IPS DF 4.7 (cell line): ENCODE results near the gene EPHB1.

Source experiments
- DNase-seq: peaks from one replicate; pipeline ENCODE4 v3.0.0-alpha.2; 2013; ENCODE audit warnings: low spot score; ENCODE audit errors: extremely low read depth

Gene EPHB1

DNA sequence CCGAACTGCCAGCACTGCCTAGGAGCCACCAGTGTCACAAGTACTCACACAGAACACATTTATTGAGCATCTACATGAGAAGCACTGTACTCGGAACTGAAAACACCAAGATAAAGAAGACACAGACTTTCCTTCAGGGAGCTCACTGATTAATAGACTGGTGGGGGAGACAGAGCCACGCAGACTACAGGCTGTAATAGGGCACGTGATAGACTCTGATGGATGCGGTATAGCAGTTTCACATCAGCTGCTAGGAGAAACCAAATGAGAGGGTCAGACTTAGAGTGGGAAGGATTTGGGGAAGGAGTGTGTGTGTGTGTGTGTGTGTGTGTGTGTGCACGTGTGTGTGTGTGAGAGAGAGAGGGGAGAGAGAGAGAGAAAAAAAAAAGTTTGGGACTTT is 12.1 kb downstream of the EPHB1 start:
- DNase-seq = no peak

DNA sequence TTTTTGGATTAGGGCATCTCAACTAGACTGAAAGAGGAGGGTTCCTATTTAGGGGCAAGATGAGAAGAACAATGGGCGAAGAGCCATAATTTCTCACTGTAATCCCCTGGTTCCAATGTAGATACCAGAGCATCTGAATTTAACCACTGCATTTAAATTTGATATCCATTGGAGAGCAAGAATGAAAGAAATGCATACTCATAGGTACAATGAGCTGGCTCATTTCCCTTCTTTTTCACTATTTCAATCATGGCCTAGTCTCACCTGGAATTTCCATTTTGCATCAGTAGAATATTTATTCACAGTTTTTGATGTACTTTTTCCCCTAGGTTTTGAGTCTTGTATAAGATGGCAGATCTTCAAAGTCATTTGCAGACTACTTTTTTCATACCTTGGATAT is 13.8 kb downstream of the EPHB1 start:
- DNase-seq = no peak

DNA sequence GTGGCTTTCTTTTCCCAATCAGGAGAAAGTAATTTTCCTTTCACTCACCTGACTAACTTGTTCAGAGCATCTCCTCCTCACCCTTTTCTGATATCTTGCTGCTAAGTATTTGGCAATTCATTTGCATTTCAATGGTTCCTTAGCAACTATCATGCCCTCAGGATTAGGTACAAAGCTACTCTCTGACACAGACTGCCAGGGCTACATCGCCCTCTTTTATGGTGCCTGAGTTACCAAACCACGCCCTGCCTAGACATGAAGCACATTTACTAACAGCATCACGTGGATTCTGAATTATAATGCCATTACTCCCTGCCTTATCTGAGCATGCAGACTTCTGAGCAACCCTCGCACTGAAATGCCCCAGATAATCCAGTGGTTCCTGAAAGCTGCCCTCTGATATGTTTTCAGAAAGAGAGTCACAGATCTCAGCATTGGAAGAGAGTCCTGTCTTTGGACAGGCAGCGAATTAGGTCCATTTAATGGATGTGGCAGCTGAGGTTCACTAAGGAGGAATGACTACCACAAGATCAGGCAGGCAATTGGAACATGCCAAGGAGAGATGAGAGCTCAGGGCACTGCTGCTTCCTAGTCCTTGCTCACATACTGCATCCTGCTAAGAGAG is 14.5 kb downstream of the EPHB1 start:
- DNase-seq = no peak

DNA sequence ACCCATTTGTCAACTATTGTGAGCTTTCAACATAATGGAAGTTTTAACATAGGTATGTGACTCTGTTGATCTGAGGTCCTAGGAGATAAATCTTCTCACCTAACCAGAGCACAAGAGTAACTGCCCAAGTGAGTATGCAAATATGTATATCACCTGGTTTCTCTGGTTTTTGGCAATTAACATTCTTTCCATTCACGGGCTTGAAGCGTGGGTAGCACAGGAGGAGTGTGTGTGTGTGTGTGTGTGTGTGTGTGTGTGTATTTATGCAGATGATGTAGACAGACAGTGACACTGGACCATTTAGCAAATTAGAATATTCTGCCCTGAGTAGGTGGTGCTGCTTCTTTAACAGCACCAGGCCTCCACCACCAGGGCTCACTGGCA is 15.0 kb downstream of the EPHB1 start:
- DNase-seq = no peak

DNA sequence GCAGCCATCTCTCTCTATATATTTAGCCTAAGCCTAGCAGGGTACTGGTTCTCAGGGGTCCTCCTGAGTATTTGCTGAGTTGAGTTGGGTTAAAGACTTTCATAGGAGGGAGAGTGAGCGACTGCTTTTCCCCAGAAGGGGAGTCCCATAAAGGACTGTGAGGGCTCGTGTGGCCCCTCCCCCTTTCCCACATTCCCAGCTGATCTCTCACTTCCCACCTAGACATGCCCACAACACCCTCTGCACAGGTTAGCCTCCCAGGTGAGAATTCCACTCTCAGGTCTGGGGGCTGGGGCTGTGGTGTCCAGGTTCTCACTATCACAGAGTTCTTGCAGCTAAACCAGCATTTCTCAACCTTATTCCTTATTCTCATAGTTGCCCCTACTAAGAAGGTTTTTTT is 15.8 kb downstream of the EPHB1 start:
- no peak for DNase-seq

DNA sequence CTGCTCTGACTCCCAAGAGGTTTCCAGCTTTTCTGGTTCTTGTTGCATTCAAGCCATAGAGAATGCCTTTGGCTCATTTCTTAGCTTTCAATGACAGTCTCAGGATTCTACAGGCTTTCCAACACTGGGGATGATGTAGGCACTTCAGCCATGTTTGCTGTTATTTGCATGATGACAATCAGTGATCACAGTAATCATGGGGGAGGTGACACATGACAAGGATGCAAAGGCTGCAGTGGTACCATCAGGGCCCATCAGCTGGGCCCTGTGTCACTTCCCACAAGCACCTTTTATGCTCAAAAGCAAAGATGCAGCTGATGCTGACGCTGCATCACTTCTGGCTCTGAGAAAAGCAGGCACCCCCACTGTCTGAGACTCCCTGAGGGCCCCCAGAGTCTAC is 18.6 kb downstream of the EPHB1 start:
- no peak for DNase-seq

DNA sequence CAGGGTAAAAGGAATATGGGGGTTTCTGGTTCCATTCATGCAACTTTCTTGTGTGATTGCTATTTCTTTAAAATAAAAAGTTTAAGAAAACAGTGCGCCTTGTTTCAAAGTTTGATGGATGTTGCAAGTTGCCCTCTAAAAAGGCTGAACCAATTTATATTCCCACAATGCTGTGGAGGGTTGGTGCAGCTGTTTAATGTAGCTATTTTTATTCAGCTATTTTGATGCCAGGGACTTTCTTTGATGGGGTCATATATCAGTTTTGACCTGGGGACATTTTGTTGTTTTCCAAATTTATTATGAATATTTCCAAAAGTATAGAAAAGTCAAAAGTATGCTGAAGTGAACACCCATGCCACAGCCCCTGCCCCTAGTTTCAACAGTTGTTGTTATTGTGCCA is 20.5 kb downstream of the EPHB1 start:
- no peak for DNase-seq

DNA sequence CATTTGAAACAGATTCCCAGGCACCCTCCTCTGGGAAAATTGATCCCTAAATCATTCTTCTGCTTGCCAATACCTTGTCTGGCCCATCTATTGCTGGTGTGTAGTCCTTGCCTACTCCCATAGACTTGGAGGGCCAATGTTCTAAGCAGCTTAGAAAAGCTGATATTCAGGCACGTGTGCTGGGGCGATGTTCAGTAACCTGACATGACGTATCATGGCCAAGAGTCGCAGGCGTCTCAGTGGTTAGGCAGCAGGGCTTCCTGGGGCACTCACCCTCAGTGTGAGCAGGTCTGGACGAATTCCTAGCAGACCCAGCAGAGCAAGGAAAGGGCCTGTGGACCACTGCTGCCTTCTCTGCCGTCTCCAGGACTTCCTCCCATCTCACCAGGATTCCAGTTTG is 21.6 kb downstream of the EPHB1 start:
- DNase-seq = no peak

DNA sequence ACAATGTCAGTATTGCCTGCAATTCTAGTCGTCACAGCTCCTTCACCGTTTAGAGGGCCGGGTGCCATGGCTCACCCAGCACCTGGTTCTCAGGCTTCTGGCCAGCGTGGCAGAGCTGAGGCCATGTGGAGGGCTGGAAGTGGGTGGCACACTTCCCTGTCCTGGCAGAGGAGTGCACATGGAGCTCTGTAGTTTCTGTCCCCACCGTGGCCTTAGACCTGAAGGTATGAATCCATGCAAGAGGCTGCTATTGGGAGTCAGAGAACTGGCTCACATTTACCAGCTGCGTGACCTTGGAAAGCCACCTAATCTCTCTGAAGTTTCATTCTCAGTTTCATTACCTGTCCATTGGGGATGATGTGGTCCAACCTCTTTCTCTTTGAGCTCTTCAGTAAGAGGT is 22.2 kb downstream of the EPHB1 start:
- no peak for DNase-seq

DNA sequence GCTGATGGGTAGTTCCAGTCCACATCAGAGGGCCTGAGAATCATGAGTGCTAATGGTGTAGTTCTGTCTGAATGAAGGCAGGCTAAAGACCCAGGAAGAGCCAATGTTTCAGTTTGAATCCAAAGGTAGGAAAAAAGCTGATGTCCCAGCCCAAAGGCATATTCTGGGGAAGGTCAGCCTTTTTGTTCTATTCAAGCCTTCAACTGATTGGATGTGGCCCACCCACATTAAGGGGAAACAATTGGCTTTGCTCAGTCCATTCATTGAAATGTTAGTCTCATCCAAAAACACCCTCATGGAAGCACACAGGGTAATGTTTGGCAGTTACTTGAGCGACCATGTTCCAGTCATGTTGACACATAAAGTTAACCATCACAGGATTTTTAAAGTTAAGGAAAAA is 25.9 kb downstream of the EPHB1 start:
- no peak for DNase-seq

DNA sequence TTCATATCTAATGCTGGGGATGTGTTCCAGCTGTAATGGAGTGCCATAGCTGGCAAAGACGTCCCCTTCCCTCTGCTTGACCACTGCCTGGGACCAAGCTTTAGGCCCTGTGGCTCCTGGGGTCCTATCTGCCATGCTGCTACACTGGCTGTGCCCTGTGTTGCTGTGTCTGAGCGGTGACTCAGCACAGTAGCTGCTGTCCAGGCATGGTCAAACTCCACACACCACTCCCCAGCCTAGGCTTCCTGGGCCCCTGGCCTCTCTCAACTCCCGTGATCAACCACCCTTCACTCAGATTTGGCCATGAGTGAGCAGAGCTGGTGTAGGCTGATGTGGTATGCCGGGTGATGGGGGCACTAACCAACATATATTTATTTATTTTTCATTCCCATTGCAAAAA is 27.0 kb downstream of the EPHB1 start:
- DNase-seq = no peak

DNA sequence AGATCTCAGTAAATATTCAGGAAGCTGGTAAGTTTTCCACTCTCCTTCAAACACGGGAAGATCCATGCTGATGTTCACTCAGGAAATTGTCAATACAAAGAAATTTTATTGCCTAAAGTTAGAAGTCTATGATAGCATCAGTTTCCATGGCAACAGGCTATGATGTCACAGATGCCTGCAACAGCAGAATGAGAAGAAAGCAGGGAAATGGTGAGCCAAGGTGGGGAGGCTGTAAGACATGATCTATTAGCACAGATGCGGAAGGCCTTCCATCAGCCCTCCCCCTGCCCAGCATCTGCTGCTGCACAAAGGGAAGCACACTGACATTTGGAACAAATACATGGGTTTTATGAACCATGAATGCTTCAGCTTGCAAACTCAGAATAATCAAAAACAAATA is 28.6 kb downstream of the EPHB1 start:
- no peak for DNase-seq

DNA sequence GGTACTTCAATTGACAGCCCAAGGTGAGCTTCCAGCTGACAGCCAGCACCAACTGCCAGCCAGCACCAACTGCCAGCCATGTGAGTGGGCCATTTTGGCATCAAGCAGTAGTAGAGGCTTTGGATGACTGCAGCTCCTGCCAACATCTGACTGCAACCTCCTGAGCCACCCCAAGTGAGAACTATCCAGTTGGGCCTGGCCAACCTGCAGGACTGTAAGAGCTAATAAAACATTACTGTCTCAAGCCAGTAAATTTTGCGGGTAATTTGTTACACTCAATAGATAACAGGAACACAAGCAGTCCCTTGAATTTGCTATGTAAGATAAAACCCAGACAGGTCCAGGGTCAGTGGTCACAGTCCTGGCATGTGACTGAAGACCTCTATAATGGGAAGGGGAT is 29.7 kb downstream of the EPHB1 start:
- no peak for DNase-seq

DNA sequence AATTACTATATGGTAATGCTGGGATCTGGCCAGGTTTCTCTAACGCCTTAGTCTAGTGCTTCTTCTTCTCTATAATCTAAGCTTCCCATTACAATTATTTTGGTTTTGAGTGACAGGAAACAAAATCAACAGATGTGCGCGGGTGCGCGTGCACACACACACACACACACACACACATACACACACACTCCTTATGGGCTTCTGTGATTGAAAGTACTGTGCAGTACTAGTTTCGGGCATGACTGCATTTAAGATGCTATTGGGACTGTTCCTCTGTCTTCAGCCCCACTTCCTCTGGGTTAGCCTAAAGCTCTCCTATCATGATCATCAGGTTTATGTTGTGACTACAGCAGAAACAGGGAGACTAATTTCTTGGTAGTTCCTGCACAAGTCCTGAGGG is 32.2 kb downstream of the EPHB1 start:
- DNase-seq = no peak

DNA sequence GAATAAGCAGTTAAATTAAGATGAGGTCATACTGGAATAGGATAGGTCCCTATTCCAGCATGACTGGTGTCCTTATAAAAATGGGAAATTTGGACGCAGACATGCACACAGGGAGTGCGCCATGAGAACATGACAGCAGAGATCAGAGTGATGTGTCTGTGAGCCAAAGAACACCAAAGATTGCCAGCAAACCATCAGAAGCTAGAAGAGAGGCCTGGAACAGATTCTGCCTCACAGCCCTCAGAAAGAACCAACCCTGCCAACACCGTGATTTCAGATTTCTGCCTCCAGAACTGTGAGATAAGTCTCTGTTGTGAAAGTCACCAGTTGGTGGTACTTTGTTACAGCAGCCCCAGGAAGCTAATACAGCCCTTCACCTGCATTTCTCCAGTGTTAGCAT is 34.7 kb downstream of the EPHB1 start:
- DNase-seq = no peak

DNA sequence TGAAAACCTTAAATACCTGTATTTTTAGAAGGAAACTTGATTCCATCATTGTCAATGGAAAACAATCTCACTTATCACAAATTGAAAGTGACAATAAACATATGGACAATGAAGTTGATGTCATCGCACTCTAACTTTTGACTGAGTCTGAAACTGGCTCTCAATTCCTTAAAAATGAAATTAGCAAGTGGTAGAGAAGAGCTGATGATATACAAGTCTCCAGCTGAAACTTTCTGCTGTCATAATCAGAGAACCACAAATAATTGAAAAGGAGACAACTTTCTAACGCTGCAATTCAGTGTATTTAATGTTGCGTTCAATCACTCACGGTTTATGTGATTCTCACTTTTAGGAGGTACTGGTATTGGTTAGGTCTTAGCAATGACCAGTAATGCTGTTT is 37.5 kb downstream of the EPHB1 start:
- no peak for DNase-seq

DNA sequence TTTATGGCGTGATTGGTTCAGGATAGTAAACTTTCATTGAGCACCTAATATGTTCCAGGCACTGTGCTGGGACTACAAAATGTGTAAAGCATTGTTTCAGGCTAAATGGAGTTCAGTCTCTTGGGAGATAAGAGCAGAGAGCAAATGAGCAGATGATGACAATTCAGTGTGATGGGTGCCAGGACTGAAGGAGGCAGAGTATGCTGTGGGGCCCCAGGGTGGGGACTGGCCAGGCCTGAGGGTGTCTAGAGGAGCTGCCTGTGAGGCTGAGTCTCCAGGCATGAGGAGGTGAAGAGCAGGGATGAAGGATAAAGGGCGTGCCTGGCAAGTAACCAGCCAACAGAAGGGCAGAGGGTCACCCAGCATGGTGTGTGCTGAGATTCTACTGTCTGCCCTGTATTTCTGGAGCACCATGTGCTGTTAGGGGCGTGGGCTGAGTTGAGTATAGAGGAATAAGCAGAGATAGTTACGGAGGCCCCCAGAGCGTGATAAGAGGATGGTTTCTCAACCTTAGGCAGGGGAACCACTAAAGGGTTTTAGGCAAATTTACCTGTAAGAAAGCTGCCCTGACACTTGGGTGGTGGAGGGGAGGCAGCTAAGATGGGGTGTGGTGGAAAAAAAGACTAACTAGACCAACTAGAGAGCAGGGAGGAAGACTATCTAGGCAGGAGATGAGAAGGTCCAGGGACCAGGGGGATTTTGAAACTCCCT is 38.5 kb downstream of the EPHB1 start:
- no peak for DNase-seq

DNA sequence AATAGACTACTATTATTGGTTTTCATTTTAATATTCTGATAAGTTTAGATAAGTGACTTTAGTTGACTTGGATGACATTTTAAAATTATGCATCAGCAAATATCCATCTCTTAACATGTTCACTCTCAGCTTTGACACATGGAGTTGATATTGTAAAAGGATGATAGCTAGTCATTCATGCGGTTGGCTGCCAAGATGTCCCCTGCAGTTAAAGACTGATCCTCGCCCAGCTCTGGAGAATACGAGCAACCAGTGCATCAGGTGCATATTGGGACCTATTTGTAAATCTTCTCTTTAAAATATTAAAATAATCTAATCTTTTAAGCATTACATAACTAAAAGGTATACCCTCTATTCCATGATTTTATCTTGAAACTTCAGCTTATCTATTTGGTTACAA is 41.9 kb downstream of the EPHB1 start:
- no peak for DNase-seq

DNA sequence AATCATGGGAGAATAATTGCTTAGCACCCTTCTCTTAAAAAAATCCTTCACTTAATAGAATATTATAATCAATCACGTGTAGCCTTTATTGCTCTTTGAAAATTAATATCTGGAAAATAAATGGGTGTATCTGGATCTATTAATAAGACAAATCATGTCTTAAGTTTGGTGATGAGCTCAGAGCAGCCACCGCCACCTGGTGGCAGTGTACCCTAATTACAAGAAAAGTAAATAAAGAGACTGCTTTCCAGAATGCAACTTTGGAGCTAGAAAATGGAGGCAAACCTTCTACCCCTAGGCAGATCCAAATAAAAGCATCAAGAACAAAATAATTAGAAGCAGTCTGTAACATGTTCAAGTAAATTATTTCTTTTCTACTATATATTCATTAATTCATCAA is 43.5 kb downstream of the EPHB1 start:
- DNase-seq = no peak

DNA sequence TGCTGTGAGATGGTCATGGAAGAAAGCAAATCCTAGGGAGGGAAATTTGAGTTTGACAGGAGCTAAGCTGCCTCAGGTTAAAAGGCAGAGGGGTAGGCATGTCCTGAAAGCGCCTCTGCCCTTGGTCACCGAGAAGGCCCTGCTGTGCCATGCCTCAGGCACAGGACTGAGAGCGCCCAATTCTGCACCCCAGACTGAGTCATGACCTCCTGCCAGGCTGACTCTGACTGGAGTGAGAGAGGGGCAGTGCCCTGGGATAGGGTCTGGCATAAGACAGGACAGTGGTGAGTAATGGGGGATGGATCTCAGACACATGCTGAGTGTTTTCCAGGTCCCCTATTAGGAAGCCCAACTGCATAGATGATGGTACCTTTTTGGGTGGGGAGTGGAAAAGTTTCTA is 44.4 kb downstream of the EPHB1 start:
- DNase-seq = no peak

DNA sequence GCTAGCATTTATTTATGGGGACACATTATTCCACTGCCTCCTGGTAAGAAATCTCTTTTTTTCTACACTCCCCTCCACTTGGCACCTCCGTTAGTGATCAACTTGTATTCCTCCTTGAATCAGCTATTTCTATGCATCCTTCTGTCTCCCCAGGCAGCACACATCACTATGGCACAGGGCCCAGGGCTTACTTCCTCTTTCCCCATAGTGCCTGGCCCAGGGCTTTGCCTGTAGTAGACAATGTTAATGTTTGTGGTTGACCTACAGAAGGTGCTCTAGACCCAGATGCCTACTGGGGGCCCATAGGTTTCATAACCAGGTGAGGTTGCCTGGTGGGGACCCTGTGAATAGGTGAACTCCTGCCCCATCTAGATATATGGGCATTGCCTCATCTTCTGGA is 44.9 kb downstream of the EPHB1 start:
- DNase-seq = no peak

DNA sequence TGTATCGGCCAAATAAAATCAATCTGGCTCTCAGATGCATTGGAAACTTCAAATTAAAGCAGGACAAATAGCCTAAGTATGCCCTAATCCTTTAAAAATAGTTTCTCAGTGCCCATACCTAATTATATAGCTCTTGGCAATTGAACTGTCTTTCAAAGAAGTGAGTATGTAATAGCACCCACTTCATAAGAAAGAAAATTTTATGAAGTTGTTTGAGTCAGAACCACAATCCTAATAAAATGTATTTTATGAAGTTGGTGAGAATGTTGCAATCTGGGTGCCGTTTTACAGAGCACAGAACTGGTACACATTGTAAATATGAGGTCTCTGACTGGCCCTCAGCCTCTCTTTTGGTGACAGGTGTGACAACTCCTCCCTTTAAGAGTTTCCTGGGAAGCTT is 45.4 kb downstream of the EPHB1 start:
- no peak for DNase-seq

DNA sequence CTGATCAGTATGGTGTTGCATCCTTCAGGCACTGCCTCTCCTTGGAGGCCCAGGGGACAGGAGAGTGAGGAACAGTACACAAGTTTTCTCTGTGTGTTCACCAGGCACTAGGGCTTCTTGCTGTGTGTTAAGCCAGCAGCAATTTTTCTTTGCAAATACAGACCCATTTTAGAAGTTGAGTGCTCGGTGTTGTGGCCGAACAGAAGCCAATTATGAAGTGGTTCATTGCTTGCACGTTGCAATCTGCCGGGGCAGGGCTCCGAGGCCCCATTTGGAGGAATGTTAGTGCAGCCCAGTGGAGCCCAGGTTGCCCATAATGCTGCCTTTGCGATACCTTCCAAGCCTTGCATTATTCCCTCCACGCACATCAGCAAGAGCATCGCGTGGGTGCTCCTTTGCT is 51.0 kb downstream of the EPHB1 start:
- no peak for DNase-seq

DNA sequence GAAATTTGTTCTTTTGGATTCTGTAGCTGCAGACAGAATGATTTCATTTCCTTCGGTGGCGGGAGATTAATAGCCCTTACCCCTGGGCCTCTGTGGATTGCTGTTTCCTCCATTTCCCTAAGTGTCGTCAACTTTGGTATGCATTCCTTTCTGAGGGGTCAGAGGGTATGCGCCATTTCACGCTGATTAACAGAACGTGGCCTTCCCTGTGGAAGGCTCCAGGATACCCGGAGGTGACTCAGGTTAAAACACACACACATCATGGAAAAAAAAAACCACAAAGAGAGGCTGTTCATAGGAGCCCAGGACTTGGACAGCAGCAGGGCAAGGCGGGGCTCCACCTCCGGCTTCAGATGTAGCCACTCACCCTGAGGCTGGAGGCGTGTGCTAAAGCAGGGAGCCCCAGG is 51.9 kb downstream of the EPHB1 start:
- DNase-seq = no peak
